CD4-positive, alpha-beta T cell (primary cell): ENCODE data around the gene DHDH. TPM values are rescaled to one million over a fixed set of nuclear protein-coding genes. Genes with fewer than 3 reads are reported as not detected.

Source experiments
- ATAC-seq: fragments of 200-7000 bp; cut with Tn5 transposase; one replicate; pipeline ENCODE4 v1.10.0; 2022; ENCODE audit warnings: mild to moderate bottlenecking; ENCODE audit not compliant: poor library complexity
- CTCF ChIA-PET: fragments of 350-600 bp; sonication (Branson Sonifier 250); formaldehyde crosslinking; loops from one replicate; lab custom pipeline; 2021; ENCODE audit warnings: antibody characterized with exemption, inconsistent platforms; lab: Charles Lee
- POLR2A ChIA-PET: fragments of 350-600 bp; sonication (Branson Sonifier 250); formaldehyde crosslinking; loops from one replicate; lab custom pipeline; 2021; ENCODE audit warnings: antibody characterized with exemption, inconsistent platforms; lab: Charles Lee
- DNase-seq, 14 experiments: peaks; one replicate each; pipeline ENCODE4 v3.0.0-alpha.2; 2013 to 2020; ENCODE audit warnings: mixed read lengths in 2 of 14
- H3K27ac ChIP-seq, 2 donors: one replicate each; pipeline versions ENCODE4 v1.5.1 to v1.7.0; 2013; ENCODE audit warnings: low read length in 2 of 2, low read depth in 1 of 2, mild to moderate bottlenecking in 1 of 2
- H3K27me3 ChIP-seq, 2 experiments: 1 replicate in 1 of 2; 2 replicates in 1 of 2; pipeline versions ENCODE4 v1.6.1 to v1.7.0; 2013; ENCODE audit warnings: low read length in 2 of 2, control low read depth in 1 of 2, mild to moderate bottlenecking in 1 of 2, moderate library complexity in 1 of 2; ENCODE audit not compliant: insufficient read depth in 2 of 2, control insufficient read depth in 1 of 2
- H3K36me3 ChIP-seq: one replicate; pipeline ENCODE4 v1.6.1; 2013; ENCODE audit warnings: low read length, control low read depth; ENCODE audit not compliant: insufficient read depth
- H3K4me1 ChIP-seq: one replicate; pipeline ENCODE4 v1.6.1; 2013; ENCODE audit warnings: low read length, control low read depth; ENCODE audit not compliant: insufficient read depth
- H3K4me3 ChIP-seq: one replicate; pipeline ENCODE4 v1.5.1; 2013; ENCODE audit warnings: mild to moderate bottlenecking, low read length, moderate library complexity
- H3K9me3 ChIP-seq, 2 experiments: 1 replicate in 1 of 2; 2 replicates in 1 of 2; pipeline versions ENCODE4 v1.6.1 to v1.7.0; 2013; ENCODE audit warnings: low read length in 2 of 2, mild to moderate bottlenecking in 2 of 2, control low read depth in 1 of 2, moderate library complexity in 1 of 2; ENCODE audit not compliant: control insufficient read depth in 1 of 2, insufficient read depth in 1 of 2
- H3K27ac Mint-ChIP-seq: one replicate; pipeline ENCODE4 v1.8.0; 2020; ENCODE audit warnings: mixed read lengths
- H3K27me3 Mint-ChIP-seq: one replicate; pipeline ENCODE4 v1.8.0; 2021; ENCODE audit warnings: mixed read lengths
- H3K36me3 Mint-ChIP-seq: one replicate; pipeline ENCODE4 v1.8.0; 2021; ENCODE audit warnings: low read depth, mixed read lengths
- H3K4me1 Mint-ChIP-seq: one replicate; pipeline ENCODE4 v1.8.0; 2021; ENCODE audit warnings: low read depth, mixed read lengths
- H3K4me3 Mint-ChIP-seq: one replicate; pipeline ENCODE4 v1.8.0; 2020; ENCODE audit warnings: mild to moderate bottlenecking, mixed read lengths
- H3K9me3 Mint-ChIP-seq: one replicate; pipeline ENCODE4 v1.8.0; 2020; ENCODE audit warnings: mixed read lengths
- CTCF ChIP-seq: fragments of 200-600 bp; IDR thresholded peaks from one replicate; pipeline ENCODE4 v1.8.0; 2022; ENCODE audit warnings: antibody characterized with exemption, mild to moderate bottlenecking
- intact Hi-C, 2 experiments: fragments of 100-400 bp; cut with DNase I in 1 of 2; cut with micrococcal nuclease in 1 of 2; formaldehyde crosslinking; loops; one replicate each; pipeline versions ENCODE4 v1.15.1 to v1.9.0; 2023 to 2025; cut with DNase I, micrococcal nuclease
- total RNA-seq, 174 experiments: library from RNA in 2 of 174; stranded (reverse) in 2 of 174; gene quantifications; one replicate each; pipeline ENCODE4 v1.2.3 and lab custom pipeline; 2021 to 2026

DHDH gene
- total RNA-seq, 2 experiments from 2014 or later = 1.1 to 1.8 TPM

GRCh38 chr19:48961673-48962028, 28.2 kb downstream of the DHDH start:
- peaks cover 58% of the 10 kb centered on the region for H3K4me1 ChIP-seq
- DNase-seq = no peak
- intact Hi-C loops = no loop called here
- CTCF ChIA-PET = interaction anchor here (1.0 to 1.1 kb wide), 2 partner anchors 9 to 32 kb away, joined by 3 to 5 read pairs; partner anchors contain the start of genes GYS1 and RUVBL2
- peaks cover 0 to 3% of the 10 kb centered on the region in 2 experiments for H3K9me3 ChIP-seq
- H3K36me3 ChIP-seq = peaks cover 7% of the 10 kb centered on the region
- H3K4me3 ChIP-seq = no peak overlapping the region
- Mint-ChIP-seq H3K36me3 (peaks cover 29% of the 10 kb centered on the region), H3K27me3 (no peaks in the 10 kb centered on the region), H3K4me1 (peaks cover 58% of the 10 kb centered on the region), H3K27ac (peak overlapping the region; percentile 97), H3K9me3 (no peaks in the 10 kb centered on the region), H3K4me3 (peak overlapping the region; percentile 59)
- POLR2A ChIA-PET = interaction anchor here (0.7 to 1.5 kb wide), 4 partner anchors 8 to 598 kb away, joined by 3 to 5 read pairs (median 4); partner anchors contain the start of genes PPP1R15A and TMEM143
- TF ChIP-seq CTCF = no peak
- H3K27ac ChIP-seq = peak overlapping the region; percentile 55 to 58
- H3K27me3 ChIP-seq = peaks cover 0 to 2% of the 10 kb centered on the region in 2 experiments
- ATAC-seq = no peak

GRCh38 chr19:48962029-48962848, 28.7 kb downstream of the DHDH start:
- Mint-ChIP-seq H3K4me3 (peak overlapping the region; percentile 59), H3K36me3 (peaks cover 30% of the 10 kb centered on the region), H3K27ac (peak overlapping the region; percentile 97), H3K27me3 (no peaks in the 10 kb centered on the region), H3K9me3 (no peaks in the 10 kb centered on the region), H3K4me1 (peaks cover 54% of the 10 kb centered on the region)
- Histone ChIP-seq H3K4me1 (peaks cover 63% of the 10 kb centered on the region), H3K9me3 (peaks cover 0 to 3% of the 10 kb centered on the region in 2 experiments), H3K27me3 (peaks cover 0 to 2% of the 10 kb centered on the region in 2 experiments), H3K4me3 (no peak overlapping the region), H3K27ac (peak overlapping the region; percentile 55 to 58), H3K36me3 (peaks cover 11% of the 10 kb centered on the region)
- TF ChIP-seq CTCF = no peak
- intact Hi-C loops = no loop called here
- peak in 8 of 14 experiments; percentile 20 to 73 (median 40) for DNase-seq
- ATAC-seq = no peak
- ChIA-PET CTCF (interaction anchor here (1.0 to 1.1 kb wide), 2 partner anchors 8 to 31 kb away, joined by 3 to 5 read pairs; partner anchors contain the start of genes GYS1 and RUVBL2), POLR2A (interaction anchor here (0.7 to 1.5 kb wide), 6 partner anchors 9 to 599 kb away, joined by 3 to 5 read pairs (median 4); partner anchors contain the start of genes DHDH, PPP1R15A, RUVBL2 and TMEM143)

GRCh38 chr19:48962849-48963165, 29.3 kb downstream of the DHDH start:
- Histone ChIP-seq H3K9me3 (peaks cover 0 to 3% of the 10 kb centered on the region in 2 experiments), H3K4me3 (no peak overlapping the region), H3K27ac (peak overlapping the region; percentile 55 to 58), H3K27me3 (peaks cover 0 to 2% of the 10 kb centered on the region in 2 experiments), H3K4me1 (peaks cover 63% of the 10 kb centered on the region), H3K36me3 (peaks cover 17% of the 10 kb centered on the region)
- H3K27ac Mint-ChIP-seq = peak overlapping the region; percentile 97
- no peaks in the 10 kb centered on the region for H3K9me3 Mint-ChIP-seq
- no peak overlapping the region for H3K4me3 Mint-ChIP-seq
- DNase-seq = no peak
- ChIA-PET CTCF (no interaction called here), POLR2A (interaction anchor here (0.7 to 1.5 kb wide), 4 partner anchors 10 to 91 kb away, joined by 3 to 5 read pairs (median 3); partner anchors contain the start of genes DHDH, PPP1R15A and RUVBL2)
- peaks cover 31% of the 10 kb centered on the region for H3K36me3 Mint-ChIP-seq
- no peaks in the 10 kb centered on the region for H3K27me3 Mint-ChIP-seq
- intact Hi-C loops = no loop called here
- no peak for ATAC-seq
- no peak for TF ChIP-seq CTCF
- H3K4me1 Mint-ChIP-seq = peaks cover 51% of the 10 kb centered on the region
